Immature natural killer cell (primary cell): ENCODE measurements around the gene PUM2. TPM values are rescaled to one million over a fixed set of nuclear protein-coding genes. Genes with fewer than 3 reads are reported as not detected.
"Not testable (repeated sequence)": the region's sequence is repeated elsewhere in the genome, so short reads cannot be mapped to it uniquely, and the experiment has no call there.

ENCODE experiments used
- DNase-seq, 3 donors: peaks; one replicate each; pipeline ENCODE4 v3.0.0; 2022; ENCODE audit warnings: mixed read lengths in 1 of 3
- H3K27ac Mint-ChIP-seq, 6 donors: one replicate each; pipeline ENCODE4 v1.8.0; 2020; ENCODE audit warnings: mixed read lengths in 6 of 6, mild to moderate bottlenecking in 5 of 6, inconsistent platforms in 4 of 6, moderate library complexity in 3 of 6
- H3K27me3 Mint-ChIP-seq, 3 donors: one replicate each; pipeline ENCODE4 v1.8.0; 2020 to 2021; ENCODE audit warnings: low read depth in 3 of 3, mild to moderate bottlenecking in 3 of 3, mixed read lengths in 3 of 3, moderate library complexity in 3 of 3, inconsistent platforms in 1 of 3
- H3K36me3 Mint-ChIP-seq, 3 donors: one replicate each; pipeline ENCODE4 v1.8.0; 2020; ENCODE audit warnings: mixed read lengths in 3 of 3, inconsistent platforms in 2 of 3, mild to moderate bottlenecking in 2 of 3
- H3K4me1 Mint-ChIP-seq, 2 donors: one replicate each; pipeline ENCODE4 v1.8.0; 2020; ENCODE audit warnings: inconsistent platforms in 2 of 2, mild to moderate bottlenecking in 2 of 2, mixed read lengths in 2 of 2, moderate library complexity in 1 of 2
- H3K4me3 Mint-ChIP-seq, 5 donors: one replicate each; pipeline ENCODE4 v1.8.0; 2020; ENCODE audit warnings: mild to moderate bottlenecking in 5 of 5, mixed read lengths in 5 of 5, inconsistent platforms in 3 of 5, moderate library complexity in 3 of 5
- H3K9me3 Mint-ChIP-seq, 6 donors: one replicate each; pipeline ENCODE4 v1.8.0; 2020; ENCODE audit warnings: mild to moderate bottlenecking in 6 of 6, mixed read lengths in 6 of 6, inconsistent platforms in 4 of 6, moderate library complexity in 3 of 6
- polyA plus RNA-seq, 3 donors: library from polyadenylated mRNA; unstranded; fragments of 300-500 nt; fragmentation: Illumina TruSeq; gene quantifications; one replicate each; pipeline ENCODE4 v1.2.3, GENCODE V29; 2021

PUM2 gene
- polyA plus RNA-seq, 3 donors from 2014 or later = 11.2 to 23.9 (median 21.1) TPM

- Mint-ChIP-seq H3K27me3 (peaks cover 0 to 5% (median 2%) of the 10 kb centered on the region in 3 donors), H3K9me3 (no peaks in the 10 kb centered on the region), H3K4me3 (no peak overlapping the region), H3K36me3 (no peaks in the 10 kb centered on the region), H3K4me1 (no peaks in the 10 kb centered on the region), H3K27ac (peak overlapping the region in 1 of 6 donors; percentile 32)
- DNase-seq = no peak
Observed at GRCh38 chr2:20378341-20378740, 27.7 kb upstream of the PUM2 start.

- Mint-ChIP-seq H3K27me3 (peaks cover 0 to 5% (median 2%) of the 10 kb centered on the region in 3 donors), H3K4me1 (no peaks in the 10 kb centered on the region), H3K36me3 (no peaks in the 10 kb centered on the region), H3K27ac (no peak overlapping the region), H3K9me3 (no peaks in the 10 kb centered on the region), H3K4me3 (no peak overlapping the region)
- no peak for DNase-seq
Observed at GRCh38 chr2:20377741-20378140, 27.1 kb upstream of the PUM2 start.

- not testable (repeated sequence) for H3K4me1 Mint-ChIP-seq, H3K4me3 Mint-ChIP-seq, H3K36me3 Mint-ChIP-seq, H3K27me3 Mint-ChIP-seq, H3K27ac Mint-ChIP-seq, H3K9me3 Mint-ChIP-seq, DNase-seq
Observed at GRCh38 chr2:20374982-20375381, 24.3 kb upstream of the PUM2 start.

DNA sequence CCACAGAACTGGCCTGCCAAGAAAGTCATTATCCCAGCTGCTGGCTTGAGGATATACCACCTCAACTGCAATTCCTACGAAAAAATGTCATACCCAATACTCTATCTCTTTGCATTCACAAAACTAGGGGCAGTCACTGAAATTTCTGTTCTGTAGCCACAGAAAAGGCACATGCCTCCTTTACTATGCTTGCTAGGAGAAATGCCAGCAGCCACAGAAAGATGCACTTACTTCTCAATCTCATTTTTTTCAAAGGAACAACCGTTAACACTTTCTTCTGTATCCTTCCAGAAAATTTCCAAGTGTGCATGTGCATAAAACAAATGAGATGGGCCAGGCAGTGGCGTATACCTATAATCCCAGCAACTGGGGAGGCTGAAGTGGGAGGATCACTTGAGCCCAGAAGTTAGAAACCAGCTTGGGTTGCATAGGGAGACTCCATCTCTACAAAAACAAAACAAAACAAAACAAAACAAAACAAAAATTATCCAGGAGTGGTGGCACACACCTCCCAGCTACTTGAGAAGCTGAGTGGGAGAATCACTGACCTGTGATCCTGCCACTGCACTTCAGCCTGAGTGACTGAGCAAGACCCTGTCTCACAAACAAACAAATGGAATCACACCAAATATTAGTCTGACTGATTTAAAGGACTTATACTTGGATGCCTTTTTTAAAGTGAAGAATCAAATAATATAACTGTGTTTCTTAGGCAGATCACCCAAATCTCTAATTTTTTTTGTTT is 22.4 kb upstream of the PUM2 start:
- Mint-ChIP-seq H3K27me3 (peaks cover 0 to 13% (median 9%) of the 10 kb centered on the region in 3 donors), H3K4me1 (no peaks in the 10 kb centered on the region), H3K36me3 (no peaks in the 10 kb centered on the region), H3K9me3 (no peaks in the 10 kb centered on the region), H3K27ac (no peak overlapping the region), H3K4me3 (no peak overlapping the region)
- DNase-seq = no peak

DNA sequence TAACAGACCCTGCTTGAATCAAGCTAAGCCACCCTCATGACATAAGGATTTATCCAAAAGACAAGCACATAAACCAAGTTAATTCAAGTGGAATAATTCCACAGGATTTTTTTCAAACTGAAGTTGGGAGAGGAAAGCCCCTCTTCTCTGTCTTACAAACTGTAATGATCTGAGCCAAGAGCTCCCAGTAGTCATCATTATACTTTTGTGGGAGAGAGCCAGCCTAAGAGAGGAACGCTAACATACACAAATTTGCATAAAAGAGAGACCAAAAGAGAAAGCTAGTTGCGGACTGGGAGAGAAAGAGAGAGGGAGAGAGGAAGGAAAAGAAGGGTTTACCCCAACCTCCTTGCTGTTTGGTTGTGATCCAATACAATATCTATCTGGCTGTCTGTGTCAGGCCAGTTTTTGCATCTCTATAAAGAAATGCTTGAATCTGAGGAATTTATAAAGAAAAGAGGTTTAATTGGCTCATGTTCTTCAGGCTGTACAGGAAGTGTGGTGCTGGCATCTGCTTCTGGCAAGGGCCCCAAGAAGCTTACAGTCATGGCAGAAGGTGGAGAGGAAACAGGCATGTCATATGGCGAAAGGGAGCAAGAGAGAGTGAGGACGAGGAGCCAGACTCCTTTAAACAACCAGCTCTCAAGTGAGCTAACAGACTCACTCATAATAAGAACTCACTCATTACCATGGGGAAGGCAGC is 20.8 kb upstream of the PUM2 start:
- DNase-seq = no peak
- H3K4me3 Mint-ChIP-seq = no peak overlapping the region
- H3K9me3 Mint-ChIP-seq = no peaks in the 10 kb centered on the region
- no peak overlapping the region for H3K27ac Mint-ChIP-seq
- no peaks in the 10 kb centered on the region for H3K36me3 Mint-ChIP-seq
- H3K27me3 Mint-ChIP-seq = peaks cover 0 to 13% (median 10%) of the 10 kb centered on the region in 3 donors
- H3K4me1 Mint-ChIP-seq = no peaks in the 10 kb centered on the region

DNA sequence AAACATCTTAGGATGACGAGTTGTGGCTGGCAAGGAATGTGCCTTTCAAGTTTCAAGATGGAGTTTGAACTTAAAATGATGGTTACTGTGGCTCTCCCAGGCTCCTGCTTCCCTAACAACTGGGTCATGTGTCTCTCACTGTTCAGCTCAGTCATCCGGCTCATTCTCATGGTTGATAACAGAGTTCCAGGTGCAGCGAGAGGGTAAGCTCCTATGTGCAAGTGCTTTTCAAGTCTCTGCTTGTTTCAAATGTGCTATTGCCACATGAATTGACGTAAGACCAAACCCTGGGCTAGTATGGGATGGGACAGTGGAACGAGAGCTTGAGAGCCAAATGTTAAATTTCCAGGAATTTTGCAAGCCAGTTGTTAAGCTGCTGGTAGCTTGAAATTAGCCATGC is 19.5 kb upstream of the PUM2 start:
- Mint-ChIP-seq H3K4me1 (no peaks in the 10 kb centered on the region), H3K36me3 (no peaks in the 10 kb centered on the region), H3K27me3 (peaks cover 0 to 17% (median 9%) of the 10 kb centered on the region in 3 donors), H3K4me3 (no peak overlapping the region), H3K27ac (no peak overlapping the region), H3K9me3 (no peaks in the 10 kb centered on the region)
- DNase-seq = no peak

DNA sequence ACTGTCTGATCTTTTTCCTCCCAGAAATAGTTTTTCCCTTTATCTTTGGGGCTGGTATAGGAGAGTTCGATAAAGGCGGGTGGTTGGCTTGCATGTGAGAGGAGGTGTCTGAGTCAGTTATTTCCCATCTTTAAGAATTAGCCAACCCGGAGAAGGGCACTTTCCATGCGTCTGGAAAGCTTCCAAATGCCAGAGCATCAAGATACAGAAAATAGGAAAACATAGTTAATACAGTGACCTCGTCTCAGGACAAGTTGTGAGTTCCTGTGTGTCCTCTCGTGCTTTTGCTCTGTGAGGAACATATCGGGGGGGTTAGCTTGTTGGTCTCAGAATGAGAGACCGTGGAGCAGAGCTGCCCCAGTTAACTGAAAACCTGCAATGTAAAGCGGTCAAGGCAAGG is 18.7 kb upstream of the PUM2 start:
- DNase-seq = no peak
- H3K4me1 Mint-ChIP-seq = no peaks in the 10 kb centered on the region
- H3K36me3 Mint-ChIP-seq = no peaks in the 10 kb centered on the region
- H3K27ac Mint-ChIP-seq = no peak overlapping the region
- peaks cover 0 to 17% (median 9%) of the 10 kb centered on the region in 3 donors for H3K27me3 Mint-ChIP-seq
- H3K4me3 Mint-ChIP-seq = no peak overlapping the region
- no peaks in the 10 kb centered on the region for H3K9me3 Mint-ChIP-seq

- Mint-ChIP-seq H3K9me3 (no peaks in the 10 kb centered on the region), H3K4me1 (no peaks in the 10 kb centered on the region), H3K27ac (no peak overlapping the region), H3K36me3 (no peaks in the 10 kb centered on the region), H3K4me3 (no peak overlapping the region), H3K27me3 (peaks cover 0 to 17% (median 9%) of the 10 kb centered on the region in 3 donors)
- no peak for DNase-seq
Observed at GRCh38 chr2:20368706-20369105, 18.1 kb upstream of the PUM2 start.

DNA sequence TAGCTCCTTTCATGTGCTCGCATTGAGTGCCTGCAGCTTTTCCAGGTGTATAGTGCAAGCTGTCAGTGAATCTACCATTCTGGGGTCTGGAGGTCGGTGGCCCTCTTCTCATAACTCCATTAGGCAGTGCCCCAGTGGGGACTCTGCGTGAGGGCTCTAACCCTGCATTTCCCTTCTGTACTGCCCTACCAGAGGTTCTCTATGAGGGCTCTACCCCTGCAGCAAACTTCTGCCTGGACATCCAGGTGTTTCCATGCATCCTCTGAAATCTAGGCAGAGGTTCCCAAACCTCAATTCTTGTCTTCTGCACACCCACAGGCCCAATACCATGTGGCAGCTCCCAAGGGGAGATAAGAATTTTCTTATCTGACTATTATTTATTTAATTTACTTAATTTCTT is 17.3 kb upstream of the PUM2 start:
- not testable (repeated sequence) for H3K9me3 Mint-ChIP-seq, H3K4me1 Mint-ChIP-seq, DNase-seq, H3K4me3 Mint-ChIP-seq, H3K27ac Mint-ChIP-seq, H3K36me3 Mint-ChIP-seq
- peaks cover 0 to 17% (median 9%) of the 10 kb centered on the region in 3 donors for H3K27me3 Mint-ChIP-seq

GRCh38 chr2:20366672-20367116 is 16.1 kb upstream of the PUM2 start:
- no peak overlapping the region for H3K27ac Mint-ChIP-seq
- H3K36me3 Mint-ChIP-seq = no peaks in the 10 kb centered on the region
- H3K4me1 Mint-ChIP-seq = no peaks in the 10 kb centered on the region
- H3K4me3 Mint-ChIP-seq = no peak overlapping the region
- DNase-seq = no peak
- H3K27me3 Mint-ChIP-seq = peaks cover 0 to 17% (median 9%) of the 10 kb centered on the region in 3 donors
- no peaks in the 10 kb centered on the region for H3K9me3 Mint-ChIP-seq

DNA sequence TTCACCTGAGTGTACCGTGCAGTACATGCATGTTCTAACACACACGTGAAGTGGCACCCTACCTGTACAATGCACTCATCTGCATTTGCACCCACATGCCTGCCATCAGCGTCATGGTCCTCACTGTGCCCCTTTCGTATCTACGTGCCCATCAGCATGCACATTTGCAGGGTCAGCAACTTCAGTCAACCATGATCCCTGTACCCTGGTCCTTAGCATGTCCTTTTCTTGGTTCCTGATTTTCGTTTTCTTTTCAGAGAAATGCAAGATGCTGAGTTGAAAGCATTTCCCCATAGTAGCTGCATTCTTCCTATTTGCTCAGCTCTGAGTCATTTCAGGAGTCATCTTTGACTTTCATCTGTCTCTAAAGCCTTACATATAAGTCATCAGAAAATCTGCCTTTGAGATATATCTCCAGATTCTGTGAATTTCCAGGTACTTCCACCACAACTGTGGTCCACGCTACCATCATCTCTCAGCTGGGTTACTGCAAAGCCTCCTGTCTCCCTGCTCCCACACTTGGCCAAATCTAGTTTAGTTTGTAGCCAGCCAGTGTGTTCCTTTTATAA is 14.7 kb upstream of the PUM2 start:
- no peak for DNase-seq
- Mint-ChIP-seq H3K36me3 (no peaks in the 10 kb centered on the region), H3K4me1 (no peaks in the 10 kb centered on the region), H3K4me3 (no peak overlapping the region), H3K27me3 (peaks cover 0 to 14% (median 9%) of the 10 kb centered on the region in 3 donors), H3K9me3 (no peaks in the 10 kb centered on the region), H3K27ac (no peak overlapping the region)

GRCh38 chr2:20363578-20363977 is 12.9 kb upstream of the PUM2 start:
- Mint-ChIP-seq H3K9me3 (no peaks in the 10 kb centered on the region), H3K4me1 (no peaks in the 10 kb centered on the region), H3K4me3 (no peak overlapping the region), H3K36me3 (no peaks in the 10 kb centered on the region), H3K27me3 (peaks cover 0 to 8% (median 2%) of the 10 kb centered on the region in 3 donors), H3K27ac (no peak overlapping the region)
- DNase-seq = no peak

DNA sequence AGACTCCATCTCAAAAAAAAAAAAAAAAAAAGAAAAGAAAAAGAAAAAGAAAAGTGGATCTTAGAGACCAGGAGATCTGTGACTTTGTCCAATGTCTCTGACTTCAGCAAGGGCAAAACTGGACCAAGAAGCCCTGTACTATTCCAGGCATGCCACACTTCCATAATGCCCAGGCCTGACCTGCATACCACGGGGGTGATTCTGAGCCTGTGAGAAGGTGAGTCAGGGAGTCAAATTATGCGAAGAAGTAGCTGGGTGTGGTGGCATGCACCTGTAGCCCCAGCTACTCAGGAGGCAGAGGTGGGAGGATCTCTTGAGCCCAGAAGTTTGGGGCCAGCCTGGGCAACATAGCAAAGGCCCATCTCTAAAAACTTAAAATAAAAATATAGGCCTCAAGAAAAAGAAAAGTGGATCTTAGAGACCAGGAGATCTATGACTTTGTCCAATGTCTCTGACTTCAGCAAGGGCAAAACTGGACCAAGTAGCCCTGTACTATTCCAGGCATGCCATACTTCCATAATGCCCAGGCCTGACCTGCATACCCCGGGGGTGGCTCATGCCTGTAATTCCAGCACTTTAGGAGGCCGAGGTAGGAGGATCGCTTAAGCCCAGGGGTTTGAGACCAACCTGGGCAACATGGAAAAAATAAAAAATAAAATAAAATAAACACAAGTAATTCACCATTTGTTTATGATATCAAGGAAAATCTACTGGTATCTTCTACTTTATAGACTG is 12.2 kb upstream of the PUM2 start:
- Mint-ChIP-seq H3K36me3 (no peaks in the 10 kb centered on the region), H3K9me3 (no peaks in the 10 kb centered on the region), H3K27me3 (peaks cover 0 to 8% (median 2%) of the 10 kb centered on the region in 3 donors), H3K4me1 (no peaks in the 10 kb centered on the region), H3K27ac (no peak overlapping the region), H3K4me3 (no peak overlapping the region)
- DNase-seq = no peak

DNA sequence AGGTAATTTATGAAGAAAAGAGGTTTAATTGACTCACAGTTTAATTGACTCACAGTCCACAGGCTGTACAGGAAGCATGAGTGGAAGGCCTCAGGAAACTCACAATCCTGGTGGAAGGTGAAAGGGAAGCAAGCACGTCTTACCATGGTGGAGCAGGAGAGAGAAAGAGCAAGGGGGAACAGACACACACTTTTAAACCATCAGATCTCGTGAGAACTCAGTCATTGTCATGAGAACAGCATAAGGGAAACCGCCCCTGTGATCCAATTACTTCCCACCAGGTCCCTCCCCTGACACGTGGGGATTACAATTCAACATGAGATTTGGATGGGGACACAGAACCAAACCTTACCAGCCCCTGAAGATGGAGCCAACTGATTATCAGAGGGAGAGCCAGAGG is 11.2 kb upstream of the PUM2 start:
- Mint-ChIP-seq H3K4me3 (no peak overlapping the region), H3K4me1 (no peaks in the 10 kb centered on the region), H3K27ac (peak overlapping the region in 1 of 6 donors; percentile 38)

More for the DNA sequence above, 11.2 kb upstream of the PUM2 start:
- no peak for DNase-seq
- peaks cover 0 to 8% (median 2%) of the 10 kb centered on the region in 3 donors for H3K27me3 Mint-ChIP-seq
- H3K36me3 Mint-ChIP-seq = no peaks in the 10 kb centered on the region
- H3K9me3 Mint-ChIP-seq = no peaks in the 10 kb centered on the region
